Right lobe of liver (tissue), 6 donors: ENCODE data around the gene FARS2. TPM values are rescaled to one million over a fixed set of nuclear protein-coding genes. Genes with fewer than 3 reads are reported as not detected.

Source experiments
- ATAC-seq, 4 donors: fragments of 200-7000 bp; cut with Tn5 transposase; one replicate each; pipeline ENCODE4 v1.9.1; 2020; ENCODE audit warnings: mild to moderate bottlenecking in 4 of 4, moderate library complexity in 4 of 4
- DNase-seq, 3 donors: peaks; one replicate each; pipeline ENCODE4 v3.0.0-alpha.2; 2020
- H3K27ac ChIP-seq, 3 donors: fragments of 200-600 bp; one replicate each; pipeline ENCODE4 v1.8.0; 2022
- H3K27me3 ChIP-seq, 2 donors: fragments of 200-600 bp; one replicate each; pipeline ENCODE4 v1.8.0; 2022
- H3K36me3 ChIP-seq, 4 donors: fragments of 200-600 bp; sonication (generic) in 1 of 4; one replicate each; pipeline versions ENCODE4 v1.5.1 to v1.8.0; 2017 to 2022; ENCODE audit warnings: control low read depth in 1 of 4
- H3K4me1 ChIP-seq, 4 donors: fragments of 200-600 bp; sonication (generic) in 1 of 4; one replicate each; pipeline versions ENCODE4 v1.5.1 to v1.8.0; 2017 to 2022; ENCODE audit warnings: control low read depth in 1 of 4
- H3K4me3 ChIP-seq, 3 donors: fragments of 200-600 bp; one replicate each; pipeline ENCODE4 v1.8.0; 2022
- H3K9me3 ChIP-seq, 4 donors: fragments of 200-600 bp; sonication (generic) in 1 of 4; one replicate each; pipeline versions ENCODE4 v1.5.1 to v1.8.0; 2017 to 2022; ENCODE audit warnings: control low read depth in 1 of 4
- POLR2A ChIP-seq: fragments of 450-650 bp; IDR thresholded peaks from one replicate; pipeline ENCODE4 v1.6.1; 2017; ENCODE audit warnings: antibody characterized with exemption, mild to moderate bottlenecking
- WGBS: methylation state at CpG from one replicate; pipeline ENCODE4 v1.1.6; 2018; ENCODE audit warnings: low coverage, low lambda C conversion rate; ENCODE audit not compliant: insufficient coverage; ENCODE audit errors: missing lambda C conversion rate; 5-methylcytosine and 5-hydroxymethylcytosine counted together
- intact Hi-C, 2 donors: fragments of 100-400 bp; cut with DNase I; formaldehyde crosslinking; loops; one replicate each; pipeline versions ENCODE4 v1.11.2 to v1.14.1; 2022
- total RNA-seq, 6 experiments: library from RNA; depleted of rRNA in 2 of 6; stranded (reverse); fragments of >200 nt in 2 of 6; fragmentation: NEBNext Ultra II Directional in 3 of 6; extraction: Animal tissue kit (Norgen Biotek cat#: 25700) in 3 of 6; gene quantifications; one replicate each; pipeline versions ENCODE4 v1.1.0 to v1.2.4, GENCODE V29; 2016 to 2023
- TF ChIP-seq, protein P1 (sequence below), 4 donors: fragments of 200-600 bp in 3 of 4; fragments of 450-650 bp in 1 of 4; IDR thresholded peaks; one replicate each; pipeline versions ENCODE4 v1.5.1 to v1.8.0; 2016 to 2022; ENCODE audit warnings: antibody characterized with exemption in 4 of 4, mild to moderate bottlenecking in 2 of 4
- donor health status: DM: no; HTN: yes; CAD: no.
- donor health status: DM: no; HTN: no; CAD: no.
- donor health status: DM: no; HTN: no; CAD: no.
- donor health status: DM: no; HTN: yes; CAD: no.
- donor health status: DM: no; HTN: yes; CAD: no.

The FARS2 gene
- total RNA-seq, 6 experiments from 2014 or later = 7.2 to 12.9 (median 11.7) TPM

DNA sequence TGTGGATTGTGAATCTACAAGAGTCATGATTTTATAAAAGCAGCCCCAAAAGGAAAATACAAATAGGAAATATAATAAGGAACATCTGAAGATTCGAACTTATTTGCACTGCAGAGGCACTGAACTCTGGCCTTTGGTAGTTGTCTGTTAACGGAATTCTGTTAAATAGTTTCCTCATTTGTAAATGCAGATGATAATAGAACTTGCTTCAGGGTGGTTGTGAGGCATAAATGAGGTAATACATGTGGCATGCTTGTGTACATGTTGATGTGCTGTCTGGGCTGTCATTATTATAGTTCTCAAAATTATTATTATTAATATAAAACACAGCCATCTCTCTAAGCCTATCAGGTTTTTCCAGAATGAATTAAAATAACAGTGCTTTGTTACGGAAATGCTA is 443.4 kb downstream of the FARS2 start:
- TF ChIP-seq, protein P1, sequence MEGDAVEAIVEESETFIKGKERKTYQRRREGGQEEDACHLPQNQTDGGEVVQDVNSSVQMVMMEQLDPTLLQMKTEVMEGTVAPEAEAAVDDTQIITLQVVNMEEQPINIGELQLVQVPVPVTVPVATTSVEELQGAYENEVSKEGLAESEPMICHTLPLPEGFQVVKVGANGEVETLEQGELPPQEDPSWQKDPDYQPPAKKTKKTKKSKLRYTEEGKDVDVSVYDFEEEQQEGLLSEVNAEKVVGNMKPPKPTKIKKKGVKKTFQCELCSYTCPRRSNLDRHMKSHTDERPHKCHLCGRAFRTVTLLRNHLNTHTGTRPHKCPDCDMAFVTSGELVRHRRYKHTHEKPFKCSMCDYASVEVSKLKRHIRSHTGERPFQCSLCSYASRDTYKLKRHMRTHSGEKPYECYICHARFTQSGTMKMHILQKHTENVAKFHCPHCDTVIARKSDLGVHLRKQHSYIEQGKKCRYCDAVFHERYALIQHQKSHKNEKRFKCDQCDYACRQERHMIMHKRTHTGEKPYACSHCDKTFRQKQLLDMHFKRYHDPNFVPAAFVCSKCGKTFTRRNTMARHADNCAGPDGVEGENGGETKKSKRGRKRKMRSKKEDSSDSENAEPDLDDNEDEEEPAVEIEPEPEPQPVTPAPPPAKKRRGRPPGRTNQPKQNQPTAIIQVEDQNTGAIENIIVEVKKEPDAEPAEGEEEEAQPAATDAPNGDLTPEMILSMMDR (IDR thresholded peaks at IDR 0.05) = no peak
- no peak for TF ChIP-seq POLR2A
- ATAC-seq (no peak), DNase-seq (no peak)
- Histone ChIP-seq H3K4me3 (no peak overlapping the region), H3K27me3 (no peaks in the 10 kb centered on the region), H3K27ac (no peak overlapping the region), H3K9me3 (no peaks in the 10 kb centered on the region), H3K4me1 (no peaks in the 10 kb centered on the region), H3K36me3 (no peaks in the 10 kb centered on the region)
- intact Hi-C loops = no loop called here
- 81% methylated on average over 3 of the region's 3 CpGs for WGBS

GRCh38 chr6:5705252-5705651 is 443.9 kb downstream of the FARS2 start:
- TF ChIP-seq POLR2A = no peak
- TF ChIP-seq, protein P1 (IDR thresholded peaks at IDR 0.05) = no peak
- no peak overlapping the region for H3K4me3 ChIP-seq
- H3K36me3 ChIP-seq = no peaks in the 10 kb centered on the region
- no peaks in the 10 kb centered on the region for H3K27me3 ChIP-seq
- DNase-seq = no peak
- WGBS = 87% methylated on average over 10 of the region's 13 CpGs
- ATAC-seq = no peak
- intact Hi-C loops = no loop called here
- H3K9me3 ChIP-seq = no peaks in the 10 kb centered on the region
- H3K27ac ChIP-seq = no peak overlapping the region
- H3K4me1 ChIP-seq = no peaks in the 10 kb centered on the region

DNA sequence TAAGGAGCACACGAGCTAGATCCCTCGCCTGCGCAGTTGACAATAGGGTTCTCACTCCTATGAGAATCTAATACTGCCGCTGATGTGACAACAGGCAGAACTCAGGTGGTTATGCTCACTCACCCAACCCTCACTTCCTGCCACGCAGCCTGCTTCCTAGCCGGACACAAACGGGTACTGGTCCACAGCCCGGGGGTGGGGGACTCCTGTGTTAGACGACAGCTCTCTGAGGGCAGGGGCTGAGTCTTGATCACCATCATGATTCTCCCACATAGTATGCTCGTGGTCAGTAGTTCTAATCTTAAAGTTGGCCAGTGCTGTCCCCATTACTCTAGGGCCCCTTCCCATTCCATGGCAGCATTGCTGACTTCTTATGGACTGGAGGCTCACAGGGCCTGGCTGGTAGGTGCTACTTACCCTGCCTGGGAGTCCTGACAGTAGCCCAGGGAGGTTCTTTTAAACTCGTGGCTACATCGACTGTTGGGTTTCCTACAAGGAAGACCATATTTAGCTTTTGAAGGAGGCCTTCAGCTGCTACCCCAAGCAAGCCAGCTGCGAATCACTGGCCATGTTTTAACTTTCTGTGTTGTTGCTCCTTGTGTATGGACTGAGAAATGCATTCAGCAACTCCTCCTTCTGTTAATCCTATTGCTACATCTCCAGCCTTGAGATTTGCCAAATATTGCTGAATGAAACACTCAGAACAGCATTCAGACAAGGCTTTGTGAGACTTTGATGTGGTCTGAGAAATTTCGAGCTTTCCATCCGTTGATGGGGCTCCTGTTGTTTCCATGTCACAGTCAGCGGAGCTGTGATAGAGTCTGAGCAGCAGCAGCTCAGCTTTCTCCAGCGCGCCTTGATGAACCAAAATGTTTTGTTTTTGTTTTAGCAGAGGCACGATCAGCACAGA is 445.1 kb downstream of the FARS2 start:
- no peak for DNase-seq
- H3K27me3 ChIP-seq = no peaks in the 10 kb centered on the region
- H3K36me3 ChIP-seq = no peaks in the 10 kb centered on the region
- no peak for TF ChIP-seq POLR2A
- TF ChIP-seq, protein P1 (IDR thresholded peaks at IDR 0.05) = no peak
- 81% methylated on average over 11 of the region's 19 CpGs for WGBS
- intact Hi-C loops = no loop called here
- ATAC-seq = no peak
- no peaks in the 10 kb centered on the region for H3K4me1 ChIP-seq
- no peak overlapping the region for H3K4me3 ChIP-seq
- H3K9me3 ChIP-seq = no peaks in the 10 kb centered on the region
- H3K27ac ChIP-seq = no peak overlapping the region

DNA sequence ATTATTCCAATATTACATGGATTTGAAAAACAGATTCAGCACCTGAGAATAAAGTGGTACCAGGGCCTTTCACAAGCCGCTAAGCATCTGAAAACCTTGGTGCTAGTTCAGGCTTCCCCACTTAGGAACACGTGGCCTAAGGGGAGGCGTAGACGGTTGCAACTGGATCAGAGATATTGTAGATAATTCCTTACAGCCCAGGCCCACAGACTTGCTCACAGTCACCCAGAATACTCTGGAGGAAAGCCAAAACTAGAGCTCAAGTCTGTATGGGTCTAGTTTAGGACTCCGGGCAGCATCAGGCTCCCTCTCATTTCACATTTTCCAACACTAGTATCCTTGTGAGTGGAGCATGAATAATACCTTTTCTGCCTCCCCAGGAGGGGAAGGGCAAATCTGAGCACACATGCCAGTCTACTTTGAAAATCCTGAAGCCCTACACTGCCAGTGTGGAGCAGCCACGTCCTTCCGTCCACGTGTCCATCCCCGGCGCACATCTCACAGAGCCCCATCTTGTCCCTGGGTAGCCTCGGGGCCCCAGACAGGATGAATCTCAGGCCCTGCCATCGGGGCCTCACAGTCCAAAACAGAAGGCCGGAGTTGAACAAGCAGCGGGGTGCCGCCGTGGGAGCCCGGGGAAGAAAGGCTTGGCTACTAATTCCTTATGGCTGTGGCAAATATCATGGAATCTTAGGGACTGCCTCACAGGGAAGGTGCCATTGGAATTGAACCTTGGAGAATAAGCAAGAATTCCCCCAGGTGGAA is 446.1 kb downstream of the FARS2 start:
- no peak for TF ChIP-seq POLR2A
- TF ChIP-seq, protein P1 (IDR thresholded peaks at IDR 0.05) = no peak
- Histone ChIP-seq H3K4me1 (no peaks in the 10 kb centered on the region), H3K27ac (no peak overlapping the region), H3K9me3 (no peaks in the 10 kb centered on the region), H3K4me3 (no peak overlapping the region), H3K27me3 (no peaks in the 10 kb centered on the region), H3K36me3 (no peaks in the 10 kb centered on the region)
- no peak for DNase-seq
- intact Hi-C loops = no loop called here
- ATAC-seq = no peak
- 100% methylated on average over 10 of the region's 17 CpGs for WGBS
